Transverse colon (tissue), 4 donors: ENCODE data around the gene FAM221A. TPM values are rescaled to one million over a fixed set of nuclear protein-coding genes. Genes with fewer than 3 reads are reported as not detected.

Experiments
- DNase-seq: peaks from one replicate; pipeline ENCODE4 v3.0.0-alpha.2; 2019
- H3K27ac ChIP-seq, 4 donors: fragments of 200-600 bp; sonication (generic); 2 replicates each; pipeline ENCODE4 v1.5.1; 2016 to 2018; ENCODE audit warnings: inconsistent platforms in 4 of 4
- H3K27me3 ChIP-seq: fragments of 200-600 bp; sonication (generic); 2 replicates; pipeline ENCODE4 v1.5.1; 2017; ENCODE audit warnings: inconsistent platforms
- H3K36me3 ChIP-seq, 4 donors: fragments of 200-600 bp; sonication (generic); 2 replicates each; pipeline ENCODE4 v1.5.1; 2017 to 2019; ENCODE audit warnings: inconsistent platforms in 4 of 4
- H3K4me1 ChIP-seq, 4 donors: fragments of 200-600 bp; sonication (generic); 2 replicates each; pipeline ENCODE4 v1.5.1; 2017 to 2020; ENCODE audit warnings: inconsistent platforms in 4 of 4
- H3K4me3 ChIP-seq, 4 donors: fragments of 200-600 bp; sonication (generic); 1 replicate in 1 of 4; 2 replicates in 3 of 4; pipeline versions ENCODE4 v1.5.1 to v1.6.1; 2017 to 2019; ENCODE audit warnings: inconsistent platforms in 4 of 4
- H3K9me3 ChIP-seq, 2 donors: fragments of 200-600 bp; sonication (generic); 2 replicates each; pipeline ENCODE4 v1.5.1; 2017 to 2019; ENCODE audit warnings: inconsistent platforms in 2 of 2
- CTCF ChIP-seq, 5 experiments: fragments of 200-600 bp in 3 of 5; fragments of 450-650 bp in 2 of 5; sonication (generic) in 3 of 5; IDR thresholded peaks; 1 replicate in 2 of 5; 2 replicates in 3 of 5; pipeline ENCODE4 v1.5.1; 2016 to 2017; ENCODE audit warnings: antibody characterized with exemption in 5 of 5, inconsistent platforms in 3 of 5, mild to moderate bottlenecking in 2 of 5, moderate library complexity in 1 of 5
- EP300 ChIP-seq: sonication (generic); formaldehyde crosslinking; IDR thresholded peaks from one replicate; pipeline ENCODE4 v1.6.1; 2017; ENCODE audit warnings: antibody characterized with exemption, low read depth
- POLR2A ChIP-seq: fragments of 450-650 bp; IDR thresholded peaks from one replicate; pipeline ENCODE4 v1.6.1; 2016; ENCODE audit warnings: antibody characterized with exemption, mild to moderate bottlenecking, moderate library complexity
- POLR2AphosphoS5 ChIP-seq, 3 donors: sonication (generic); formaldehyde crosslinking; IDR thresholded peaks; one replicate each; pipeline ENCODE4 v1.6.1; 2016; ENCODE audit warnings: antibody characterized with exemption in 3 of 3
- WGBS, 2 donors: methylation state at CpG; one replicate each; pipeline ENCODE4 v1.1.5; 2018; ENCODE audit warnings: low coverage in 1 of 2; 5-methylcytosine and 5-hydroxymethylcytosine counted together
- in situ Hi-C, 4 donors: fragments of 200-750 bp; cut with MboI; loops; one replicate each; pipeline versions ENCODE4 v1.15.0 to v1.15.1; 2017; ENCODE audit warnings: low sequenced_read_pairs in 3 of 4, low pct_ligation_motif_present in 1 of 4, low pct_unique_long_range_greater_than_20kb in 1 of 4
- intact Hi-C: fragments of 100-400 bp; cut with DNase I; formaldehyde crosslinking; loops from one replicate; pipeline ENCODE4 v1.15.1; 2023; ENCODE audit warnings: low total_unique reads
- total RNA-seq, 4 donors: library from RNA; depleted of rRNA; stranded (reverse); fragments of >200 nt; gene quantifications; one replicate each; pipeline ENCODE4 v1.1.0, GENCODE V29; 2016

FAM221A gene
- total RNA-seq, 4 donors from 2014 or later: 7.5 to 18.4 (median 13.1) TPM

- peaks cover 0 to 34% (median 9%) of the 10 kb centered on the region in 4 donors for H3K36me3 ChIP-seq
Observed at GRCh38 chr7:23691320-23691719, 11.3 kb downstream of the FAM221A start.

GRCh38 chr7:23693224-23693623 lies 13.2 kb downstream of the FAM221A start:
- Histone ChIP-seq H3K36me3 (peaks cover 0 to 41% (median 9%) of the 10 kb centered on the region in 4 donors), H3K4me3 (no peak overlapping the region), H3K9me3 (no peaks in the 10 kb centered on the region), H3K4me1 (no peaks in the 10 kb centered on the region), H3K27ac (no peak overlapping the region), H3K27me3 (no peaks in the 10 kb centered on the region)
- TF ChIP-seq EP300 (no peak), POLR2AphosphoS5 (IDR thresholded peaks at IDR 0.05) (no peak), POLR2A (no peak), CTCF (IDR thresholded peaks at IDR 0.05) (no peak)
- no peak for DNase-seq
- intact Hi-C loops: no loop called here
- in situ Hi-C loops: no loop called here

More at GRCh38 chr7:23691320-23691719, 11.3 kb downstream of the FAM221A start:
- WGBS, 2 donors: 80 to 90% methylated on average over 4 of the region's 4 CpGs
- Histone ChIP-seq H3K27me3 (no peaks in the 10 kb centered on the region), H3K4me3 (no peak overlapping the region), H3K9me3 (no peaks in the 10 kb centered on the region), H3K4me1 (peaks cover 0 to 6% (median 0%) of the 10 kb centered on the region in 4 donors), H3K27ac (no peak overlapping the region)
- no peak for DNase-seq
- TF ChIP-seq EP300 (no peak), POLR2AphosphoS5 (IDR thresholded peaks at IDR 0.05) (no peak), CTCF (IDR thresholded peaks at IDR 0.05) (no peak), POLR2A (no peak)
- intact Hi-C loops: no loop called here
- in situ Hi-C loops: no loop called here

- Histone ChIP-seq H3K4me3 (no peak overlapping the region), H3K36me3 (peaks cover 0 to 46% (median 10%) of the 10 kb centered on the region in 4 donors), H3K4me1 (no peaks in the 10 kb centered on the region), H3K27ac (no peak overlapping the region), H3K9me3 (no peaks in the 10 kb centered on the region), H3K27me3 (no peaks in the 10 kb centered on the region)
- intact Hi-C loops (no loop called here), in situ Hi-C loops (no loop called here)
- TF ChIP-seq CTCF (IDR thresholded peaks at IDR 0.05) (peak in 4 of 5 experiments; percentile 18 to 42 (median 40)), EP300 (no peak), POLR2A (no peak)
- peak; percentile 31 for DNase-seq
- 31% methylated on average over 7 of the region's 7 CpGs; no CpG with 5 or more reads in 1 of the 2 donors for WGBS, 2 donors
Observed at GRCh38 chr7:23696916-23697441, 17.0 kb downstream of the FAM221A start.

- TF ChIP-seq EP300 (no peak), CTCF (IDR thresholded peaks at IDR 0.05) (no peak), POLR2AphosphoS5 (IDR thresholded peaks at IDR 0.05) (no peak), POLR2A (no peak)
- no peaks in the 10 kb centered on the region for H3K9me3 ChIP-seq
- no peak overlapping the region for H3K4me3 ChIP-seq
- no peak for DNase-seq
- WGBS, 2 donors: 56 to 57% methylated on average over 2 of the region's 2 CpGs
- H3K4me1 ChIP-seq: no peaks in the 10 kb centered on the region
- H3K27me3 ChIP-seq: no peaks in the 10 kb centered on the region
- no peak overlapping the region for H3K27ac ChIP-seq
- in situ Hi-C loops (no loop called here), intact Hi-C loops (no loop called here)
- H3K36me3 ChIP-seq: peaks cover 0 to 46% (median 7%) of the 10 kb centered on the region in 4 donors
Observed at GRCh38 chr7:23698822-23699221, 18.8 kb downstream of the FAM221A start.
